GM21360 (cell line): Measurements from ENCODE around the gene PIP5K1C.
"Not testable (repeated sequence)": the region's sequence is repeated elsewhere in the genome, so short reads cannot be mapped to it uniquely, and the experiment has no call there.

Experiments
- ATAC-seq: cut with Tn5 transposase; IDR thresholded peaks from one replicate; pipeline ENCODE4 v1.9.1; 2021; ENCODE audit warnings: mild to moderate bottlenecking, moderate library complexity; ENCODE audit not compliant: unreplicated experiment

PIP5K1C gene

DNA sequence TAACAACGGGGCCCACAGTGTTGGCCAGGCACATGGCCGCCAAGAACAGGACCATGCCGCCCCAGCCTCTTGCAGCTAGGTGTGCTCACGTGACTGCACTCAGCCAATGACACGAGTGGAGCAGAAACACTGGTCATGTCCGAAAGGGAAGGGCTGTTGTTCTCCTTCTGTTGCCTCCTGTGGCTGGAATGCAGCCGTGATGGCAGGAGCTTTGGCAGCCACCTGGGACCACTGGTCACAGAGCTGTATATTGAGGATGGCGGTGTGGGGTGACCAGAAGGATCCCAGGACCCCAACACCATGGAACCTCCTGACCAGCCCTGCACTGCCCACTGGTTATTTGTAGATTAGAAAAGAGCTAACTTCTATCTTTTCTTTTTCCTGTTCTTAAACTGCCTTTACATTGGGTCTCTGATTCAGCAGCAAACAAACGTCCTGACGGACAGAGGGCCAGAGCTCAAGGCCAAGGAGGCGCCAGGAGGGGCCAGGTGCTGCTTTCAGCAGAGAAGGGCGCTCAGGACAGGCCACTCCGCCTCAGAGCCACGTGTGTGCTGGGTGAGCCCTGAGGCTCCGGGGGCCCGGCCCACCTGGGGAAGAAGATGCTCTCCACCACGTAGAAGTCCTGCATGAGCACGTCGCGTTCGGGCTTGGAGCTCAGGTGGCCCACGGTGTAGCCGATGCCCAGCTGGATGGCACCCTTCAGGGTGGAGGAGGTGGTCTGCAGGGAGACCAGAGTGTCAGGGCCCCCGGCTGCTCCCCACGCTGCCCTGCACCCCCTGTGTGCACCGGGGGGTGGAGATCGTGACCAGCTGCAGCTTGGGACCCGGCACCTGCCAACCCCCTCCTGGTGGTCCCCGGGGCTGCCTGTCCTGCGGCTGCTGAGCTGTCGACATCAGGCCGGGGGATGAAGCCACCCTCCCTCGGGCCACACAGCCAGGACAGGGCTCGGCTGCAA is 38.7 kb downstream of the PIP5K1C start:
- ATAC-seq: no peak

DNA sequence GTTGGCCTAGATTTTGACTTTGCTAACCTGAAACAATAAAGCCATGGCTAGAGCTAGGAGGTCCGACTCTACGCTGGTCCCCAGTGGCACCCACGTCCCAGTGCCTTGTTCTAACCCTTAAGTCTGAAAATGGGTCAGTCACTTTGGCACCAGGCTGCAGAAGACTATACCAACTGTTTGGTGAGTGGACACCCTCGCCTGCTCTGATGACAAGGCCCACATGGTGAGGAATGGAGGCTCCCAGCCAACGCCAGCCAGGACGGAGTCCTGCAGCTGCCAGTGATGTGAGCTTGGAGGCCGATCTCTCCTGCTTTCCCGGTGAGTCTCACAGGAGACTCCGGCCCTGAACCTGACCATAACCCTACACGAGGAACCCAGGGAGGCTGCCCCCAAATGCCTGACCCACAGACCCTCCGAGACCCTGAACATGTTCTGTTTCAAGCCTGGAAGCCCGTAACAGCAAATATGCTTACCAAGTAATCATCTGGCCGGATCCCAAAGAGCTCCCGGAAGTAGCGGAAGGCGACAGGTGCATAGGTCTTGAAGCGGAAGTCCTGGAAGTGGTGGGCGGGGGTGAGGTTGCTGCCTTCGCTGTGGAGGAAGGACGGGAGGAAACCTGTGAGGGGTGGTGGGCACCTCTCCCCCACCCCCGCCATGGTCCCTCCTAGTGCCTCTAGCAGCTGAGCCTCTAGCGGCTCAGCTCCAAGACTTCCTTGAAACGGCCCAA is 39.6 kb downstream of the PIP5K1C start:
- ATAC-seq: no peak

DNA sequence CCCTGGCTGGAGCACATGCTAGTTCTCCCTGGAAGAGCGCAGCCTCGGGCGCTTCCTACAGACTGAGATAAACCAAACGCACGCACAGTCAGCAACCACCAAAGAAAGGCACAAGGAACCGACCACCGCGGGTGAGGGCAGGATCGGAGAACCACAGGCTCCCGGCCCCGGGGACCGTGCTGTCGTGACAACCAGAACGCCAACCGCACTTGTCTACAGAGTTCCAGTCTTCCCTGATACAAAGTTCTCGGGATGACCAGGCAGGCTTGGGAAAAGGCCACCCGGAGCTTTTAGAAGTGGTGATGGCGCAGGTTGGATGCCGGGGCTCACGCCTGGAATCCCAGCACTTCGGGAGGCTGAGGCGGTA is 40.5 kb downstream of the PIP5K1C start:
- ATAC-seq: no peak

DNA sequence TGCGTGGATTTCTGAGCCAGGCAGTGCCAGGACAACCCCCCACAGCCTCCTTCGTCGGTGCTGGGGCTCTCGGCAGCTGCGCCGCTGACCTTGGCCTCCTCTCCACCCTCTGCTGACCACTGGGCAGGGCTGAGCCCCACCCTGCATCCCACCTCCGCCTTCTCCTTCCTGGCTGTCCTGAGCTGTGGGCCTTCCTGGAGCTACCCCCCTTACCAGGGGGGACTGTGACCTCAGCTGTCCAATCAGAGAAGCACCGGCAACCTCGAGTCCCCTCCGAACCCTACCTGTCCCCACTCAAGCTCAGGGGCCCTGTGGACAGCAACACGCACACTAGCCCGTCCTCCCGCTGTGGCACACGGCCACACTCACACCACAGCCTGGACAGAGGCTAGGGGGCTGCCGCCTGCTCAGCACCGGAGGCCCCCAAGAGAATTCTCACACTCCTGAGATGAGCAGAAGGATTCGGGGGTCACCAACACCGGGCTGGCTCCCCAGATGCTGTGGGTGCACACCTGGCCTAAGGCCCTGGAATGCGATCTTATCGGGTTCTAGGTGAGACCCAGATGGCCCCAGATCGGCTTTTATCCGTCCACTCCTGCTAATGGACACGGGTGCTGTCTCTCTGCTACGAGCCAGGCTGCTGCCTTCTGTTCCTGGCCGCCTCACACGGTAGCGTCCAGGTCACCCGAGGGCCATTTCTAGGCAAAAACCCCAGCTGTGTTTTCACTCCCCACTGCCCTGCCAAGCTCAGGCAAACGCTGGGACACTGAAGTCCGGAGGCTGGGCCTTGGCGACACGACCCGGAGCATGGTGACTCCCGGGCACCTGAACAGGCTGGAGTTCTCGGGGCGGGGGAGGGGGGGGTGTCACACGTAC is 41.2 kb downstream of the PIP5K1C start:
- no peak for ATAC-seq

DNA sequence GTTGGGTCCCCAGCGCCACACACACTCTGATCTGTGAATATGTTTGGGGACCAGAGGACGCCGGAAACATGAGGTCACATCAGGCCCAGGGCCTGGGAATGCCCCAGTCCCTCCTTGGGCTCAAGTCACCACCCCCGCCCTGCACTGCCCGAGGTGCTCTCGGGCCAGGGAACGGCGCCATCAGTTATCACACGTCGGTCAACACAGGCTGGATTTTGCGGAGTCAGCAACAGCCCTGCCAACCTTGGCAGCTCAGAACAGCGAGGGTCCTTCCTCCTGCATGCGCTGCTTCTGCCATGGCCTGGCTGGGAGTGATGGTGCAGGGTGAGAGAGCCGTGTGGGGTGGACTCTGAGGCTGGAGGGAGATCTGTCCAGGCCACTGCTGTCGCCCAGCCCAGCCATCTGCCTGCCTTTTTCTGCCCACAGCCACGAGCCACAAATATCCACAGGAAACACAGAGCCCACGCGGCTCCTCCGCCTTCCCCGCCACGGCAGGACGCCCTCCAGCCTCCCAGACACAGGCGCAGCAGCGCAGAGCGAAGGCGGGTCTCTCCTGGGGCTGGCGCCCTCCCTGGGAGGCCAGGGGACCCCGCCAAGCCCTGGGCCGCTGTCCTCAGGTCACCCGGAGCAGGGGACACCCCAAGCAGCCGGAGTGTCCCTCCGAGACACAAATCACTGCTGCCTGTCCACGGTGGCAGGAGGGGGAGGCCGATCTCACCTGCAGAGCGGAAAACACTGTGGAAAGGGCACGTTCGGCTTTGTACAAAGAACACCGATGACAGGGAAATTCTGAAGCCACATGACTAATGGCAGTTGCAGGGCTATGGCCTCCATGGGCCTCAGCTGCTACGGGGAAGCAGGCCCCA is 42.0 kb downstream of the PIP5K1C start:
- no peak for ATAC-seq

DNA sequence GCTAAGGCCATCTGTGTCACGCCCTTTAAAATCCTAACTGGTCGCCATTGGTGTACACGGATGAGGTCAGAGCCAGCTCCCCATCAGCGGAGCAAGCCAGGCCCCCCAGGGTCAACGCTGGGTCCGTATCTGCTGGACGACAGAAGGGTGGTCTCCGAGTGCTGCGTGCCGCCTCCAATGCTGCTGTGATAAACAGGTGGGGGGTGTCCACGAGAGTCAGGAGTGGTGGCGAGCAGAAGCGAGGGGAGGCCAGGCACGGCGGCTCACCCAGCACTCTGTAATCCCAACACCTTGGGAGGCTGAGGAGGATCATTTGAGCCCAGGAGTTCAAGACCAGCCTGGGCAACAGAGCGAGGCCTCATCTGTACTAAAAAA is 42.9 kb downstream of the PIP5K1C start:
- ATAC-seq: no peak

DNA sequence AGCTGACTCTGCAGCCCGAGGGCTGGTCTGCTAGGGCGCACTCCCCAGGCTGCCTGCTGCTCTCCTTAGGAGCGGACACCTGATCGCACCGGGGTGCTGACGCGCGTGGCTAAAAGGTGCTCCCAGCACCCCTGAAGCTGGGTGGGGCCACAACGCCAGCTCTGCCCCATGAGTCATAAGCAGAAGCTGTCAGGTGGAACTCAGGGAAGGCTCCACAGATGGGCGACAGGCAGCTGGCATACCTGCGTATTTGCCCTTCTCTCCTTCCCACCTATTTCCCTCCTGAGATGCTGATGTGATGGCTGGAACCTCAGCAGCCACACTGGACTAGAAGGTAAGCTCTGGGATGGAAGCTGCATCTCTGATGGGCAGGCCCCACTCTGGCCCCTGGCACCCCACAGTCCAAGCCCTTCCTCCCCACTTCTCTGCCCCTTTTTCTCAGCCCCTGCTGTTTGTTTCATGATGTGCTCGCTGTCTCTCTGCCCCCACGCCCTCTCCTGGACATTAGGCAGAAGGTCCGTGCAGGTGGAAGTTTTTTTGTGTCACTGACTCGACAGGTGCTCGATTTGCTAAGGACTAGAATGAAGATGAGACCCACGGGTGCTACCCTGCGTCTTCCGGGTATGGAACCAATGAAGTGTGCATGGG is 43.4 kb downstream of the PIP5K1C start:
- no peak for ATAC-seq

DNA sequence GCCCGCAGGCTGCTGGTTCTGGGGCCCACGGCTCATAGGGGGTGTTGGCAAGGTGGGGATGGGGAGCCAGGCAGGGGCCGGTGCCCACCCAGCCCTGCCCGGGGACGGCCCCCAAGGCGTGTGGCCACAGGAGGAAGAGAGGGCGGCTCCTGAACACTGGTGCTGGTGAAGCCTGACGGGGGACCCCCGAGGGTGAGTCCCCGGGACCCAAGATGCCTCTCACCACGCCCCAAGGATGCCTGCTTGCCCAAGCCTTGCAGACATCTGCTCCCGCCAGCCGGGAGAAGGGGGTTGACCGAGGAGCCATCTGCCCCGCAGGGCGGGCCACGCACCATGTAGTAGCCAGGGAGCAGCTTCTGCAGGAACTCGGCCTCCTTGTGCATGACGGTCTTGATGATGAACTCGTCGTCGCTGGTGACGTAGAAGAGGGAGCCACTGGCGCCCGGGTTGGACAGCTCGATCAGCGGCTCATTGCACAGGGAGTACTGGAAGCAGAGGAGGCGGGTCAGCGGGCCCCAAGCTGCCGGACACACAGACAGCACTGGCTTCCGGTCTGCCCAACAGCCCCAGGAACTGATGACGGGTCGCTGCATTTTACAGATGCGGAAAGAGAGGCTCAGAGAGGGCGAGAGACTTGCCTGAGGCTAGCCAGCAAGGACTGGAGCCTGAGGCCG is 44.1 kb downstream of the PIP5K1C start:
- ATAC-seq: no peak

DNA sequence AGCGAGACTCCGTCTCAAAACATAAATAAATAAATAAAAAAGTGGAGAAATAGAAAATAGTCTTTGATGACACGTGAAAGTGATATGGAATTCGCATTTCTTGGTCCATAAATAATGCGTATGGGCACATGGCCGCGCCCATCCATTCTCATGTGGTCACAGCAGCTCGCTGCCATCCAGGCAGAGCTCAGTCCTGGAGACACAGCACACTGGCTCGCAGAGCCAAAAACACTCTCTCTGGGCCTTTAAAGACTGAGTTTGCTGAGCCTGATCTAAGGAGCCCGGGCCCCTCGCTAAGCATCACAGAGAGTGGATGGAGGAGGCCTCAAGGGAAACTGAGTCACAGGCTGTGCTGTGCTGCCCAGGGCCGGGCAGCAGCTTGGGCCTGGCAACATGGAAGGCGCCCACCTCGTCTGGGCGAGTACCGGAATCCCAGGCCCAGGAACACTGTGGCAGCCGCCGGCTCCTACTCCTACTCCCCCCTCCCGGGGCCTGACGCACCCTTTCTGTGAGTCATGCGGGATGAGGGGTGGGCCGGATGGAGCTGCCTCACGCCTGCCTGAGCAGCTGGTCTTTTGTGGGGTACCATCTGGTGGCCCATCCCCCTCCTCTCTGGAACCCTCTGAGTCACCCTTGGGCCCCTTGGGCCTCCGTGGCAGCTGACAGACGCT is 44.7 kb downstream of the PIP5K1C start:
- ATAC-seq: no peak

DNA sequence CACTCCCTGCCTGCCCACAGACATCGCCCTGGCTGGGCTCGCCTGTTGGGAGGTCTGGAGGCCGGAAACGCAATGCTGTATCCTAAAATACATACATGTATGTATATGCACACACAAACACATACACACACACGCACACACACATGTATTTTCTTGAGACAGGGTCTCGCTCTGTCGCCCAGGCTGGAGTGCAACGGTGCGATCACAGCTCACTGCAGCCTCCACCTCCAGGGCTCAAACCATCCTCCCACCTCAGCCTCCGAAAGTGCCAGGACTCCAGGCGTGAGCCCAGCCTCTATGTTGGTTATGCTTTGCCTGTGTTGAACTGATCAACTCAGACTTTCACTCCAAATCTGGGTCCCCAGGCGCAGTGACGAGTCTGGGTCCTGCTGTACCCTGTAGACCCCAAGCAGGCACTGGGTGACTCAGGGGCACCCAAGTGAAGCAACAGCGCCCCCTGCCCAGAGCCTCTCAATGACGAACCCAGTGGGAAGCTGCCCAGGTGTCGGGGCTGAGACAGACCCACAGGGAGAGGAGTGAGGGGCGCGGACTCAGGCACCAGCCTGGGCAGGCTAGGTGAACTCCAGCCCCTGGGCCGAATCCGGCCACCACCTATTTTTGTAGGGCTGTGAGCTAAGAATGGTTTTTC is 46.3 kb downstream of the PIP5K1C start:
- no peak for ATAC-seq

DNA sequence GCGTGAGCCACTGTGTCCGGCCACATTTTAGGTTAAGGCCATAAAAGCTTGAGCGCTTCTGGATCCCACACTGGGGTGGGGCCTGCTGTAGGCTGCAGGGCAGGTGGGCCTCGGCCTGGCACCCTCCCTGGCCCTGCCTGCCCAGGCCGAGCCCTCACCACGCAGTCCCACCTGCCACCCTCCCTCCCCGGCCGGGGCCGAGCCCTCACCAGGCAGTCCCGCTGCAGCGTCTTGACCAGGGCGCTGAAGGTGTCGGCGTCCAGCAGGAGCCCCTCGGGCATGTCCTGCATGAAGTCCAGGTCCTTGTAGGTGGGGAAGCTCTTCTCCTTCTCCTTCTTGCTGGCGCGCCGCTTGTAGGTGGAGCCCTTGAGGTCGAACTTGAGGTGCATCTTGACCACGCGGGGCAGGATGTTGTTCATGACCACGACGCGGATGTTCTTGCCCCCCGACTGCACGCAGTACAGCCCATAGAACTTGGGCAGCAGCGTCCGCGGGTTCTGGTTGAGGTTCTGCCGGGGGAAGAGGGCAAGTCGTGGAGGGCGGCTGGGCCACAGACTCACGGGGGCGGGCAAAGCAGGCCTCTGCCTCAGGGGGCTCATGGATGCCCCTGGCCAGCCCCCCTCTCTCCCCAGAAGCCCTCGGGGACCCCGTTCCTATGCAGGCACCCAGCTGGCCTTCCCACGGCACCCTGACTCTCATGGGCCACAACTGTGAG is 47.0 kb downstream of the PIP5K1C start:
- no peak for ATAC-seq

DNA sequence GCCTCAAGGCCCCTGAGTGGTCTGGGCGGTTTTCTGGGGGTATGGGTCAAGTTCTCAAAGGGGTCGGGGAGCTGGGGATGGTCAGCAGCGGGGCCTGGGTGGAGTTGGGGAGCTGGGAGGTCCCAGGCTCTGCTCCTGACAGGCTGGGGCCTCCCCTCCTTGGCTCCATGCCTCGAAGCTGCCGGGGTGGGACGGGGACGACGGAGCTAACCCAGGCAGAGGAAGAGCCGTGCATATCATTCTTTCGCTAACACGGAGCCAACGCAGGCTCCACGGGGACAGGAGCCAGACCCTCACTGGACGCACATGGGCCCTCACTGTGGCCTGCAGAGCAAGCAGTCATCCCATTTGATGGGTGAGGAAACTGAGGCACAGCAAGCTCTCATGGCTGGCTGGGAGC is 47.8 kb downstream of the PIP5K1C start:
- no peak for ATAC-seq

DNA sequence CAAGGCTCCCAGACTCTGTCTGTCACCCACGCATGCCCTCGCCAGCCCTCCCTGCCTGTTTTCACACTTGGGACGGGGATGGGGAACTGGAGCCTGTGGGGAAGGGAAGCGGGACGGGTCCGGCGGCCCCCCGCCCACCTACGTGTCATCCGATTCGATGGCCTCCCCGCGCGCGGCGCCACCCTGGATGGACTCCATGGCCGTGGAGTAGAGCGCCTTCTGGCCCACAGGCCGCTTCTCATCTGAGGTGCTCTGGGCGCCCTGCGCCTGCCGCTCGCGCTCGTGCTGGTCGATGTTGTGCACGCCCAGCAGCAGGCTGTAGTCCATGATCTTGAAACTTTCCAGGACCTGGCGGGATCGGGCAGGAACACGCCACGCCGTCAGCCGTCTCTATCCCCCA is 48.6 kb downstream of the PIP5K1C start:
- no peak for ATAC-seq

DNA sequence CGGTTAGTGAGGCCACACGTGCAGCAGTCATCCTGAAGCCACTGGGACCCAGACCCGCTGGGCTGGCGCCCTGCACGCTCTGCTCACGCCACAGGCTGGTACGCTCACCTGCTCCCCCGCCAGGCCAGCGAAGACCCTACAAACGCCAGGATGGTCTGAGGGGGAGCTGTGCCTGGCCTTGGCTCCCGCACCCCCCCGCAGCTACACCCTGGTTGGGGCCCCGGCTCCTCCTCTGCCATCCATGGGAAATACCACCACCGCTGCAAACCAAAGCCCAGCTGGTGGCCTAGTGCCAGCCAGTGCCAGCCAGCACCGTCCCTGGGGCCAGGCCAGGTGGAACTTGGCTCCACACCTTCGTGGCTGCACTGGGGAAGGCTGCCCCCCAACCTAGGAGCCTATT is 50.4 kb downstream of the PIP5K1C start:
- ATAC-seq: no peak

DNA sequence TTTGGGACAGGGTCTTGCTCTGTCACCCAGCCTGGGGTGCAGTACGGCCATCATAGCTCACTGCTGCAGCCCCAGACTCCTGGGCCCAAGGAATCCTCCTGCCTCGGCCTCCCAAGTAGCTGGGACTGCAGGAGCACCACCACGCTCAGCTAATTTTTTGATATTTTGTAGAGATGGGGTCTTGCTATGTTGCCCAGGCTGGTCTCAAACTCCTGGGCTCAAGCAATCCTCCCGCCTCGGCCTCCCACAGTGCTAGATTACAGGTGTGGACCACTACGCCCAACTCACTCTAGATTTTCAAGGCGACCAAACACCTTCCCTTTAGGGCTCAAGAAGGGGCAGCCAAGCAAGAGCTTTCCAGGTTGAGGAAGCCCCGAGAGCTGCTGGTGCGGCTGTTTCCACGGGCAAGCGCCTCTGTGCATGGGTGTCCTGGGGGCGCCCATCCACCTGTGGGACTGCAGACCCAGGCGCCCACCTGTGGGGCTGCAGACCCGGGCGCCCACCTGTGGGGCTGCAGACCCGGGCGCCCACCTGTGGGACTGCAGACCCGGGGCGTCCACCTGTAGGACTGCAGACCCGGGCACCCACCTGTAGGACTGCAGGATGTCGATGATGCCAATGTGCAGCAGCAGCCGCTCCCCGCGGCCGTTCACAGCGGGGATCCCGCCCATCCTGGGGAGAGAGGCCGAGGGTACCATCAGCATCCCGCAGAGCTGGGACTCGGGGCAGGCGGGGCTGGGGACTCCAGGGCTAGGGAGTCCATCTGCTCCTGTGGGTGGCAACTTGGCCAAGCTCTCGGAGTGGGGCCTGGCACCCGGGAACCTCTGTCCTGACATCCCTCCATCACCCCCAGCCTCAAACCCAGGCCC is 52.0 kb downstream of the PIP5K1C start:
- ATAC-seq: no peak

DNA sequence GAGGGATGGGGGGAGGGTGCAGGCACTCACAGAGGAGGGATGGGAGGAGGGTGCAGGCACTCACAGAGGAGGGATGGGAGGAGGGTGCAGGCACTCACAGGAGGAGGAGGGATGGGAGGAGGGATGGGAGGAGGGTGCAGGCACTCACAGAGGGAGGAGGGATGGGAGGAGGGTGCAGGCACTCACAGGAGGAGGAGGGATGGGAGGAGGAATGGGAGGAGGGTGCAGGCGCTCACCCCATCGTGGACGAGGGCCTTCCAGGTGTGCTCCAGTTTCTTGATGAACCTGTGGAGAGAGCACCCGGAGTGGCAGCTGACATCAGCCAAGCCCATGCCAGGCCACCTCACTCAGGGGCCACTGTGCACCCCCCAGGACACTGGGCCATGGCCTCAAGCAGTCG is 53.2 kb downstream of the PIP5K1C start:
- not testable (repeated sequence) for ATAC-seq
